ENCODE measurements around the gene CRIP2.

CRIP2 gene

DNA sequence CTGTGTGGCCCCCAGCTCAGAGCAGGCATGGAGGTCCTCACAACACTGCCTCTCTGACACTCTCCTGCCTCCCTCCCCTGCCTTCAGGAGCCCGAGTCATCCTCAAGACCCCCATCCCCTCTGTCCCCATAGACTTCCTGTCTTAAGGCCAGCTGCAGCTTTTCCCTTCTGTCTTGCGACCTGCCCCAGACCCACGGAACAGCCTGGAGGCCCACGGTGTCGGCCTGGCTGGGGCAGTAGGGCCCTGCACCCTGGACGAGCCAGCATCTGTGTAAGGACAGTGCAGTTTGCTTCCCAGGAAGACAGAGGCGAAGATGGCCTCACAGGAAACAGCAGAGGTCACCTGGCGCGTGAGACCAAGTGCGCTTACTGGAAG, 26.1 kb downstream of the CRIP2 start:
- no peak for FAIRE-seq

DNA sequence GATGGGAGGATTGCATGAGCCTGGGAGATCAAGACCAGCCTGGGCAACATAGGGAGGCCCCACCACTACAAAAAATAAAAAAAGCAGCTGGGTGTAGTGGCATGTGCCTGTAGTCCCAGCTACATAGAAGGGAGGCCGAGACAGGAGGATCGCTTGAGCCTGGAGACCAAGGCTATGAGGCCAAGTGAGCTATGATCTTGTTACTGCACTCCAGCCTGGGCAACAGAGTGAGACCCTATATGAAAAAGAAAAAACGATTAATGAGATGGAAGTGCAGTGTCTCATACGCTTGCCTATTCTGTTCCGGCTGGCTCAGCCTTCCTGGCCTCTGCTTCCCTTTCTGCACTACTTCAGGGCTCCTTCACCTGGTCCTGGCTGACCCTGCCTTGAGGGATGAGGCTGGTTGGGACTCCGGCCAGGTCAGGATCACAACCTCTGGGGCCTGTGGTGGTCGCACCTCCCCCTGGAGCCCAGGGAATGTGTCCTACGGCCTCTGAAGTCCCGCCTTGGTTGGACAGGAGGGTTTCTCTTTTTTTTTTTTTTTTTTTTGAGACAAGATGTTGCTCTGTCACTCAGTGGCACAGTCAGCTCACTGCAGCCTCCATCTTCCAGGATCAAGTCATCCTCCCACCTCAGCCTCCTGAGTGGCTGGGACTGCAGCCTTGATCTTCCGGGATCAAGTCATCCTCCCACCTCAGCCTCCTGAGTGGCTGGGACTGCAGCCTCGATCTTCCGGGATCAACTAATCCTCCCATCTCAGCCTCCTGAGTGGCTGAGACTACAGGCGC, 27.1 kb downstream of the CRIP2 start:
- FAIRE-seq, result no peak

- FAIRE-seq, result no peak
These were observed 28.1 kb downstream of the CRIP2 start for GRCh38 chr14:105502446-105503295.

DNA sequence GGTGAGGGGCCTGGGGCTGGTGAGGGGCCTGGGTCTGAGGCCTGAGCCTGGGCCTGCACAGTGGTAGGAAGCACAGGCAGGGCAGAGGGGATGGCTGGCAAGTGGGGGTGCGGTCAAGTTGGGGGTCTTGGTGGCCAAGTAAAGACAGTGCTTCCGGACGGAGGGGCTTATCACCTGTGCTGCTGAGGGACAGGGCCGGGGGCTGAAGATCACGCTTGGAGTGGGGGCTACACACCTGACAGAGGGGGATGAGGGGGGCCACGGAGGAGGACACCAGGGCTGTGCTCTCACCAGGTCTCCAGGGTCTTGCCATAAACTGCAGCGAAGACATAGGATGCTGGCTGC, 28.6 kb downstream of the CRIP2 start:
- FAIRE-seq, result no peak

DNA sequence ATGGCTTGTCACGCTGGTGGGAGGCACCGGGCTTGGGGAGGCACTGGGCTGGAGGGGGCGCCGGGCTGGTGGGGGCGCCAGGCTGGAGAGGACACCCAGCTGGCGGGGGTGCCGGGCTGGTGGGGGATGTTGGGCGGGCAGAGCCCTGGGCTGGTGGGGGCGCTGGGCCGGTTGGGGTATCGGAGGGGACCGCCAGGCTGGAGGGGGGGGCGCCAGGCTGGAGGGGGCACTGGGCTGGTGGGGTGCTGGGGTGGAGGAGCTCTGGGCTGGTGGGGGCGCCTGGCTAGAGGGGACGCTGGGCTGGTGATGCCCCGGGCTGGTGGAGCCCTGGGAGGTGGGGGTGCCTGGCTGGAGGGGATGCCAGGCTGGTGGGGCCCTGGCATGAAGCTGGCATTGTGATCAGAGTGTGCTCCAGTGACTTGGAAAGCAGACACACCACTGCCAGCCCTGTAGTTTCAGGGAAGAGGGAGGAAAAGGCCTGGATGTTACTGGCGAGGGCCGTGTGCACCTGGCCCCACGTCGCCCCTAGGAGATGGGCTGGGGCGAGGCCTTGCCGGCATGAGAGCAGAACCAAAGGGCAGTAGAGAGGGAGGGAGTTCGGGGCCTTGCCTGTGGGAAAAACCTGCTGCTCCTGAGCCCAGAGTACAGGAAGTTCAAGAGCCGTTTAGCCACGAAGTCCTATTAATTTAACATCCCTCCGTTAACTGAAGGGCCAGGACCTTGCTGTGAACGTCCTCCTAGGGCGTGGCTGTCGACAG, 29.5 kb downstream of the CRIP2 start:
- FAIRE-seq, result no peak

GRCh38 chr14:105505101-105505500, 30.5 kb downstream of the CRIP2 start:
- no peak for FAIRE-seq

- no peak for FAIRE-seq
These were observed 32.6 kb downstream of the CRIP2 start for GRCh38 chr14:105507247-105507646.

DNA sequence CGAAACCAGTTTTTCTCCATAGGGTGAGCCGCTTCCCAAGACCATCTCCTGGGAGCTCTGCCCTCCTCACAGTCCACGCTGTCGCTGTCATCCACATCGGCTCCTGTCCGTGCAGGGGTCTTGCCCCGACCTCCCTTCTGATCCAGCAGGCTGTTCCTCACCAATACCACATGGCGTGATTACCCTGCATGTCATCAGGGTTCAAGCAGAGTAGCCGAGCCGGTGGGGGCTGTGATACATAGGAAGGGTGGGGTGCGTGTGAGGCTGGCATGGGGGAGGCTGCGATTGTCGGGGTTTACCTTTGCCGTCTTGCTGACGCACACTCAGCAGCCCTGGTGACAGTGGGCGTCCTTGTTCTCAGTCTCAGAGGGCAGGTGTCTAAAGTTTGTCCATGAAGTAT, 33.4 kb downstream of the CRIP2 start:
- no peak for FAIRE-seq

GRCh38 chr14:105508601-105509000, 34.0 kb downstream of the CRIP2 start:
- no peak for FAIRE-seq

DNA sequence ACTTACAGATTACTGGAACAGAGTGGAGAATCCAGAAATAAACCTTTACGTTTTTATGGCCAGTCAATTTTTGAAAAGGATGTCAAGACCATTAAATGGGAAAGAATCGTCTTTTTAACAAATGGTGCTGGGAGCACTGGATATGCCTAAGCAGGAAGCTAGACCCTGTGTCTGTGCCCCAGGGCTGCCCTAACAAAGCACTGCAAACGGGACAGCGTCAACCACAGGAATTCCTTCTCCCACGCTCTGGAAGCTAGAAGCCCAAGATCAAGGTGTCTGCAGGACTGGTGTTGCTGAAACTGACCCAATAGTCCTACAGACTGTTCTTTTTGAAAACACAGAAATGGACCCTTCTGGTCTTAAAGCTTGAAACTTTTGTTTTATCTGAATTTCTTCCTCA, 42.5 kb downstream of the CRIP2 start:
- FAIRE-seq, result no peak

DNA sequence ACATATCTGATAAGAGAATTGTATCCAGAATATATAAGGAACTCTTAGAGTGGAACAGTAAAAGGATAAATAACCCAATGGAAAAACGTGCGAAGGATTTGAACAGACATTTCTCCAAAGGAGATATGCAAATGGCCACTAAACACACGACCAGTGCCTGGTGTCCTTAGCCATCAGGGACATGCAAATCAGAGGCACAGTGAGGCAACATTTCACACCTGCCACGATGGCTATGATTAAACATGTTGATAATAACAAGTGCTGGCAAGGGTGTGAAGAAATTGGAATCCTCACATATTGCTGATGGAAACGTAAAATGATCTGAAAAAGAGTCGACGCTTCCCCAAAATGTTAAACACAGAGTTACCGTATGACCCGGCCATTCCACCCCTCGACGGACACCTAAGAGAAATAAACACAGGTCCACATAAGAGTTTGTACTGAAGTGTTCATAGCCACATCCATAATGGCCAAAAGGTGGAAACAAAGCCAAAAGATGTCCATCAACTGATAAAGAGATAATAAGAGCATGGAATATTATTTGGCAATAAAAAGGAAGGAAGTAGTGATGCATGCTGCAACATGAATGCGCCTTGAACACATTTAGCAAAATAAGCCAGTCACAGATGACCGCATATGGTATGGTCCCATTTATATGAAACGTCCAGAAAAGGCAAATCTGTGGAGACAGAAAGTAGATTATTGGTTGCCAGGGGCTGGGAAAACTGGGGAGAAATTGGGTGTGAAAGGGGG, 45.5 kb downstream of the CRIP2 start:
- no peak for FAIRE-seq

GRCh38 chr14:105525326-105525725, 50.7 kb downstream of the CRIP2 start:
- no peak for FAIRE-seq

DNA sequence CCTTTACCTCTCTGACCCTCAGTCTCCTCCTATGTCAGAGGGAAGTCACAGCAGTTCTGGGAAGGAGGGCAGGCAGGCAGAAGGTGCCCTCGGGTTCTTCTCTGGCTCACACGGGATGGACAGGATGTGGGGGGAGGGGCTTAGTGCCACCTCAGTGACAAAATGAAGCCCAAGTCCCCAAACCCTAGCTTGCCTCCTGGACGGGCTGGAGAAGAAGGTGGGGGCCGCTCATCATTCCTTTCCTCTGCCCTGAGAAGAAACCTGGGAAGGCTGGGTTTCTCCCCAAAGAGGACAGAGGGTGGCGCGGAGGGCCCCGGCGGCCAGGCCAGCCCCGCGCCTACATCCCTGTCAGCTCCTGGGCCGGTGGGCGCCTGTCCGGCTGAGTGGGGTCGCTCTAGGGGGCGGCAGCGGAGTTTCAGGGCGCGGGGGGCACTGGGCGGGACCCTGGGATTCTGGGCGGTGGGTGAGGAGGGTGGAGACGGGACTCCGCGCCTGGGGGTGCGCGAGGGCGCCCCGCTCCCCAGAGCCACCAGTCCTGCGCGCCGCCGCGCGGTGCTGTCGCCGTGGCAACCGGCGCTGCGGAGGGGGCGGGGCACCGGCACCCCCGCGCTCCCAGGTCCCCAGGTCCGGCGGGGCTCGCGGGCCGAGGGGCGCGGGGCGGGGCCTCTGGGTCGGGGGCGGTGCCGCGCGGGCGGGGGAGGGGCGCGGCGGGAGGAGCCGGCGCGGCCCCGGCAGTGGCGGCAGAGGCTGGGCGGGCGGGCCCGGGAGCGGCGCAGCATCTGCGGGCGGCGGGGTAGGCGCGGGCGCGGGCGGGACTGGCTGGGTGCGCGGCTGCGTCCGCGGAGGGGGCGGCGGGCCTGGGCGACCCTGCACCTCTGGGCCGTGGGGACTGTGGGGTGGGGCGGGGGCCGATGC, 51.5 kb downstream of the CRIP2 start, which contains the start of gene TMEM121:
Gene TMEM121, plus strand, starts transcription at position 723 of the 915 bp plus-strand sequence. CDS start 2,252 bp downstream, outside the sequence.
- FAIRE-seq, result no peak

GRCh38 chr14:105526776-105527380, 52.3 kb downstream of the CRIP2 start:
- FAIRE-seq, result no peak

- no peak for FAIRE-seq
These were observed 52.8 kb downstream of the CRIP2 start for GRCh38 chr14:105527381-105527825.

DNA sequence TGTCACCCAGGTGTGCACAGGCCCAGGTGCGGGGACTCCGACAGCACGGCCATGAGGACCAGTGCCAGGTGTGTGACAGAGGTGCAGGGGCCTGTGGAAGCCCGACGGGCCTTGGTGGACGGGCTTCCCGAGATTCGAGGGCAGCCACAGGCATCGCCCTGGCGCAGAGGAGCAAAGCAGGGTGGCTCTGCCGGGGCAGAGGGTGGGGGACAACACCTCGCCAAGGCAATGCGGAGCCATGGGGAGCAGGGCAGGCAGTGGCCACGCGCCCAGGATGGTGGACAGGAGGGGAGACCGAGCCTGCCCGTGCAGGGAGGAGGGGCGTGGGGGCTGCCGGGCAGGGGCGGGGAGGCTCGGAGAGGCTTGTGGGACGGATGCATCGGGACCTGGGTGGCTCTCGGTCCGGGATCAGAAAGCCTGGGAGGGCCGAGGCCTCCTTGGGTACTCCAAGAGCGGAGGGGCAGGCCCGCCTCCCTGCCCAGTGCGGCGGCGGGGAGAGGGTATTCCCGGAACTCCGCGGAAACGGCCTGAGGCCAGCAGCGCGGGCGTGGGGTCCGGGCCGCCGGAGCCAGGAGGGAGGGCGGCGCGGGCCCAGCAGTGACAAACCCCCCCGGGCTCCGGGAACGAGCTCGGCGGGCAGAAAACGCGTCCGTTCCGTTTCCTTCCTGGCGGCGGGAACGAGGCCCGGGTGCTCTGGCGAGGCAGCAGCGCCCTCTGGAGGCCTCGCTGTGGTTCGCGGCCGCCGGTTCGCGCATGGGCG, 53.4 kb downstream of the CRIP2 start:
- FAIRE-seq, result no peak

DNA sequence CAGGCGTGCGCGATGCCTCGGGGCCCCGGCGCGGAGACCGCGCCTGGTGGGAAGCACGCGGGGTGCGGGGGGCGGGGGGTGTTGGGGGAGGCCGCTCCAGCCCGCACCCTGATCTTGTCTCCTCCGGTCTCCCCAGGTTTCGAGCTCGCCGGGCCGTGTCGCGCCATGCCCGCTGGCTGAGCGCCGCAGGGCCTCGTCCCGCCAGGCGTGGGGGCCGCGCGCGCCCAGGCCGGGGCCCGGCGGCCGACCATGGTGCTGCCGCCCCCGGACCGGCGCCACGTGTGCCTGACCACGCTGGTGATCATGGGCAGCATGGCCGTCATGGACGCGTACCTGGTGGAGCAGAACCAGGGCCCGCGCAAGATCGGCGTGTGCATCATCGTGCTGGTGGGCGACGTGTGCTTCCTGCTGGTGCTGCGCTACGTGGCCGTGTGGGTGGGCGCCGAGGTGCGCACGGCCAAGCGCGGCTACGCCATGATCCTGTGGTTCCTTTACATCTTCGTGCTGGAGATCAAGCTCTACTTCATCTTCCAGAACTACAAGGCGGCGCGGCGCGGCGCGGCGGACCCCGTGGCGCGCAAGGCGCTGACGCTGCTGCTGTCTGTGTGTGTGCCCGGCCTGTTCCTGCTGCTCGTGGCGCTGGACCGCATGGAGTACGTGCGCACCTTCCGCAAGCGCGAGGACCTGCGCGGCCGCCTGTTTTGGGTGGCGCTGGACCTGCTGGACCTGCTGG, 54.1 kb downstream of the CRIP2 start:
- FAIRE-seq, result no peak

DNA sequence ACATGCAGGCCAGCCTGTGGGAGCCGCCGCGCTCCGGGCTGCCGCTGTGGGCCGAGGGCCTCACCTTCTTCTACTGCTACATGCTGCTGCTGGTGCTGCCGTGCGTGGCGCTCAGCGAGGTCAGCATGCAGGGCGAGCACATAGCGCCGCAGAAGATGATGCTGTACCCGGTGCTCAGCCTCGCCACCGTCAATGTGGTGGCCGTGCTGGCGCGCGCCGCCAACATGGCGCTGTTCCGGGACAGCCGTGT, 54.6 kb downstream of the CRIP2 start:
- no peak for FAIRE-seq
